ENCODE results near the gene C11orf16.

- TF ChIP-seq POLR2A (IDR thresholded peaks at IDR 0.05) (no peak), CTCF (IDR thresholded peaks at IDR 0.05) (no peak)
These were observed 60.8 kb downstream of the C11orf16 start for GRCh38 chr11:8871962-8872361.
